Omental fat pad (tissue), 4 donors: ENCODE results near the gene SCN7A. TPM values are rescaled to one million over a fixed set of nuclear protein-coding genes. Genes with fewer than 3 reads are reported as not detected.
"Not testable (repeated sequence)": the region's sequence is repeated elsewhere in the genome, so short reads cannot be mapped to it uniquely, and the experiment has no call there.

Experiments used
- ATAC-seq: fragments of 150-250 bp; one replicate; pipeline ENCODE4 v1.9.1; 2016; ENCODE audit warnings: mild to moderate bottlenecking, moderate library complexity; ENCODE audit not compliant: low FRiP score
- DNase-seq: peaks from one replicate; pipeline ENCODE4 v3.0.0-alpha.2; 2019; ENCODE audit warnings: low spot score
- total RNA-seq, 4 donors: library from RNA; depleted of rRNA; stranded (reverse); fragments of >200 nt; gene quantifications; one replicate each; pipeline ENCODE4 v1.1.0, GENCODE V29; 2016
- TF ChIP-seq, protein P1 (sequence below), 3 donors: fragments of 450-650 bp; IDR thresholded peaks; one replicate each; pipeline ENCODE4 v1.5.1; 2016 to 2017; ENCODE audit warnings: antibody characterized with exemption in 3 of 3, mild to moderate bottlenecking in 3 of 3, moderate library complexity in 2 of 3

Gene SCN7A
- total RNA-seq, 4 donors from 2014 or later = 1.3 to 19.9 (median 7.9) TPM

GRCh38 chr2:166418853-166419615 lies 75.0 kb downstream of the SCN7A start:
- no peak for ATAC-seq
- DNase-seq = no peak
- TF ChIP-seq, protein P1, sequence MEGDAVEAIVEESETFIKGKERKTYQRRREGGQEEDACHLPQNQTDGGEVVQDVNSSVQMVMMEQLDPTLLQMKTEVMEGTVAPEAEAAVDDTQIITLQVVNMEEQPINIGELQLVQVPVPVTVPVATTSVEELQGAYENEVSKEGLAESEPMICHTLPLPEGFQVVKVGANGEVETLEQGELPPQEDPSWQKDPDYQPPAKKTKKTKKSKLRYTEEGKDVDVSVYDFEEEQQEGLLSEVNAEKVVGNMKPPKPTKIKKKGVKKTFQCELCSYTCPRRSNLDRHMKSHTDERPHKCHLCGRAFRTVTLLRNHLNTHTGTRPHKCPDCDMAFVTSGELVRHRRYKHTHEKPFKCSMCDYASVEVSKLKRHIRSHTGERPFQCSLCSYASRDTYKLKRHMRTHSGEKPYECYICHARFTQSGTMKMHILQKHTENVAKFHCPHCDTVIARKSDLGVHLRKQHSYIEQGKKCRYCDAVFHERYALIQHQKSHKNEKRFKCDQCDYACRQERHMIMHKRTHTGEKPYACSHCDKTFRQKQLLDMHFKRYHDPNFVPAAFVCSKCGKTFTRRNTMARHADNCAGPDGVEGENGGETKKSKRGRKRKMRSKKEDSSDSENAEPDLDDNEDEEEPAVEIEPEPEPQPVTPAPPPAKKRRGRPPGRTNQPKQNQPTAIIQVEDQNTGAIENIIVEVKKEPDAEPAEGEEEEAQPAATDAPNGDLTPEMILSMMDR (IDR thresholded peaks at IDR 0.05) = no peak

GRCh38 chr2:166417669-166418068 lies 76.4 kb downstream of the SCN7A start:
- TF ChIP-seq, protein P1 (IDR thresholded peaks at IDR 0.05) = no peak
- ATAC-seq (no peak), DNase-seq (no peak)

- DNase-seq = no peak
- TF ChIP-seq, protein P1 (IDR thresholded peaks at IDR 0.05) = no peak
- ATAC-seq = no peak
Observed at GRCh38 chr2:166413255-166413654, 80.8 kb downstream of the SCN7A start.

GRCh38 chr2:166411473-166412230 lies 82.4 kb downstream of the SCN7A start:
- no peak for DNase-seq
- no peak for ATAC-seq
- TF ChIP-seq, protein P1 (IDR thresholded peaks at IDR 0.05) = no peak

DNA sequence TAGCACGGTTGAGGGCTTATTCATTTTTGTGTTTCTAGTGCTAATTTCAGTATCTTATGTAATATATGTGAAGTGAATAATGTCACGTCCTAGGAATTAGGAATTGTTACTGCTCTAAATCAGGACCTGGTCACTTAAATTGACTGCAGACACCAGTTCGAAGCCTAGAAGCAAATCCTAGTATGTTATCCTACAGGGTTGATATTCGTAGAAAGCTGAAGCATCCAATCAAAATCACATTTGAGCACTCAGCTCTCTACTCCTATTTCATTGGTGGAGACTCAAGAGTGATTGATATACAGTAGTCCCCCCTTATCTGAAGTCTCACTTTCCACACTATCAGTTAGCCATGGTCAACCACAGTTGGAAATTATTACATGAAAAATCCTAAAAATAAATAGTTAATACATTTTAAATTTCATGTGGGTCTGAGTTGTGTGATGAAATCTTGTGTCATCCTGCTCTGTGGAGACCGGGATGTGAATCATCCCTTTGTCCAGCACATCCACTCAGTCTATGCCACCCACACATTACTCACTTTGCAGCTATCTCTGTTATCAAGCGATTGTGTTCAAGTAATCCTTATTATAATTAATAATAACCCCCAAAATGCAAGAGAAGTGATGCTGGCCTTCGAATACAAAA lies 83.1 kb downstream of the SCN7A start:
- TF ChIP-seq, protein P1 (IDR thresholded peaks at IDR 0.05) = no peak
- DNase-seq = no peak
- peak; percentile 77 for ATAC-seq

- ATAC-seq, DNase-seq: not testable (repeated sequence)
Observed at GRCh38 chr2:166407746-166408145, 86.3 kb downstream of the SCN7A start.

DNA sequence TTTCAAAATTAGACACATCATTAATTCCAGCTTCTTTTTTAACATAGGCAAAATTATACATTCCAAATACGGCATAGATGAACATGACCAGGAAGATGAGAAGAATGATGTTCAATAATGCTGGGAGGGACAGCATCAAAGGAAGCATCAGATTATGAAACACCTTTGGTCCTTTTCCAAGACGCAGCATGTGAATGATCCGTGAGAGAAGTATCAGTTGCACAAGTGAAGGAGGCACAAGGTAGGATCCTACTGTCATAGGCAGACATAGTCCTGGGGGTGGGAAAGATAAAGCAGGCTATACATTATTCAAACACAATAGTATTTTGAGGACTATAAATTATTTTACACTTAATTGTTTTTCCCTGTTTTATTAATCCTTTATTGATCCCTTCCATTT lies 87.7 kb downstream of the SCN7A start:
- TF ChIP-seq, protein P1 (IDR thresholded peaks at IDR 0.05) = no peak
- DNase-seq = no peak
- ATAC-seq = no peak
